ENCODE data around the gene FCHO2.

- TF ChIP-seq, protein P1, sequence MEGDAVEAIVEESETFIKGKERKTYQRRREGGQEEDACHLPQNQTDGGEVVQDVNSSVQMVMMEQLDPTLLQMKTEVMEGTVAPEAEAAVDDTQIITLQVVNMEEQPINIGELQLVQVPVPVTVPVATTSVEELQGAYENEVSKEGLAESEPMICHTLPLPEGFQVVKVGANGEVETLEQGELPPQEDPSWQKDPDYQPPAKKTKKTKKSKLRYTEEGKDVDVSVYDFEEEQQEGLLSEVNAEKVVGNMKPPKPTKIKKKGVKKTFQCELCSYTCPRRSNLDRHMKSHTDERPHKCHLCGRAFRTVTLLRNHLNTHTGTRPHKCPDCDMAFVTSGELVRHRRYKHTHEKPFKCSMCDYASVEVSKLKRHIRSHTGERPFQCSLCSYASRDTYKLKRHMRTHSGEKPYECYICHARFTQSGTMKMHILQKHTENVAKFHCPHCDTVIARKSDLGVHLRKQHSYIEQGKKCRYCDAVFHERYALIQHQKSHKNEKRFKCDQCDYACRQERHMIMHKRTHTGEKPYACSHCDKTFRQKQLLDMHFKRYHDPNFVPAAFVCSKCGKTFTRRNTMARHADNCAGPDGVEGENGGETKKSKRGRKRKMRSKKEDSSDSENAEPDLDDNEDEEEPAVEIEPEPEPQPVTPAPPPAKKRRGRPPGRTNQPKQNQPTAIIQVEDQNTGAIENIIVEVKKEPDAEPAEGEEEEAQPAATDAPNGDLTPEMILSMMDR (IDR thresholded peaks at IDR 0.05): no peak
- no peak for TF ChIP-seq POLR2A (IDR thresholded peaks at IDR 0.05)
Measured at GRCh38 chr5:73139485-73139884, 183.6 kb downstream of the FCHO2 start.
